ENCODE data around the gene C16orf78. TPM values are rescaled to one million over a fixed set of nuclear protein-coding genes. Genes with fewer than 3 reads are reported as not detected.

Gene C16orf78
- total RNA-seq, 4 donors from 2014 or later = not detected

- Histone ChIP-seq H3K4me1 (peaks cover 0 to 13% (median 0%) of the 10 kb centered on the region in 3 donors), H3K27ac (no peak overlapping the region), H3K27me3 (peaks cover 23% of the 10 kb centered on the region), H3K36me3 (no peaks in the 10 kb centered on the region), H3K9me3 (no peaks in the 10 kb centered on the region), H3K4me3 (no peak overlapping the region)
- no peak for ATAC-seq
- 51% methylated on average over 4 of the region's 5 CpGs; no CpG with 5 or more reads in 1 of the 2 donors for WGBS, 2 donors (ENCODE audit: low coverage in 1 of 2)
- TF ChIP-seq CTCF (IDR thresholded peaks at IDR 0.05) = no peak
- TF ChIP-seq EP300 (IDR thresholded peaks at IDR 0.05) = no peak
- no peak for TF ChIP-seq POLR2AphosphoS5 (IDR thresholded peaks at IDR 0.05)
- TF ChIP-seq POLR2A (IDR thresholded peaks at IDR 0.05) = no peak
Observed at GRCh38 chr16:49442805-49443204, 69.2 kb downstream of the C16orf78 start.

- Histone ChIP-seq H3K4me3 (no peak overlapping the region), H3K4me1 (peaks cover 0 to 13% (median 0%) of the 10 kb centered on the region in 3 donors), H3K9me3 (no peaks in the 10 kb centered on the region), H3K27ac (no peak overlapping the region), H3K36me3 (no peaks in the 10 kb centered on the region), H3K27me3 (peaks cover 23% of the 10 kb centered on the region)
- no peak for TF ChIP-seq CTCF (IDR thresholded peaks at IDR 0.05)
- TF ChIP-seq EP300 (IDR thresholded peaks at IDR 0.05) = no peak
- TF ChIP-seq POLR2A (IDR thresholded peaks at IDR 0.05) = no peak
- TF ChIP-seq POLR2AphosphoS5 (IDR thresholded peaks at IDR 0.05) = no peak
- ATAC-seq = no peak
- 77 to 79% methylated on average over 7 to 8 of the region's 9 CpGs for WGBS, 2 donors (ENCODE audit: low coverage in 1 of 2)
Observed at GRCh38 chr16:49443576-49443975, 70.0 kb downstream of the C16orf78 start.

DNA sequence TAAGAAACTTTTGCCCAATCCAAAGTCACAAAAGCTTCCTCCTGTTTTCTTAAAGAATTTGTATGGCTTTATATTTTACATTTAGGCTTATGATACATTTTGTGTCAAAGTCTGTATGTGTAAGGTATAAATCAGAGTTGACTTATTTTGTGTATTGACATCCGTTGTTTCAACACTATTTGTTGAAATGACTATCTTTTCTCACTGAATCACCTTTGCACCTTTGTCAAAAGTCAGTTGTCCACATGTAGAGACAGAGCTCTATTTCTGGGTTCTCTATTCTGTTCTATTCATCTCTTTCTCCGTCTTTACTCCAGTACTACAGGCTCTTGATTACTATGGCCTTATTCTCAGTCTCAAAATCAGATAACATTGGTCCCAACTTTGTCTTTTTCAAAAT, 73.2 kb downstream of the C16orf78 start:
- Histone ChIP-seq H3K4me1 (no peaks in the 10 kb centered on the region), H3K4me3 (no peak overlapping the region), H3K9me3 (no peaks in the 10 kb centered on the region), H3K27ac (no peak overlapping the region), H3K36me3 (no peaks in the 10 kb centered on the region), H3K27me3 (peaks cover 14% of the 10 kb centered on the region)
- ATAC-seq = no peak
- 79 to 91% methylated on average over 2 of the region's 2 CpGs for WGBS, 2 donors (ENCODE audit: low coverage in 1 of 2)
- TF ChIP-seq EP300 (IDR thresholded peaks at IDR 0.05) = no peak
- no peak for TF ChIP-seq CTCF (IDR thresholded peaks at IDR 0.05)
- TF ChIP-seq POLR2AphosphoS5 (IDR thresholded peaks at IDR 0.05) = no peak
- TF ChIP-seq POLR2A (IDR thresholded peaks at IDR 0.05) = no peak

Other genes with a start within 250 kb of the C16orf78 start
- gene CBLN1, start 92.0 kb upstream of the C16orf78 start, total RNA-seq = 1 to 10 TPM in 1 of 4 donors, under 1 TPM in 1, not detected in 2; 0.45 to 1.3 TPM

All from gastroesophageal sphincter (tissue), 4 donors.